ENCODE measurements around the gene EPHB2. TPM values are rescaled to one million over a fixed set of nuclear protein-coding genes. Genes with fewer than 3 reads are reported as not detected.

The EPHB2 gene
- polyA plus RNA-seq, 4 donors, result 1.1 to 52.5 (median 15.8) TPM

DNA sequence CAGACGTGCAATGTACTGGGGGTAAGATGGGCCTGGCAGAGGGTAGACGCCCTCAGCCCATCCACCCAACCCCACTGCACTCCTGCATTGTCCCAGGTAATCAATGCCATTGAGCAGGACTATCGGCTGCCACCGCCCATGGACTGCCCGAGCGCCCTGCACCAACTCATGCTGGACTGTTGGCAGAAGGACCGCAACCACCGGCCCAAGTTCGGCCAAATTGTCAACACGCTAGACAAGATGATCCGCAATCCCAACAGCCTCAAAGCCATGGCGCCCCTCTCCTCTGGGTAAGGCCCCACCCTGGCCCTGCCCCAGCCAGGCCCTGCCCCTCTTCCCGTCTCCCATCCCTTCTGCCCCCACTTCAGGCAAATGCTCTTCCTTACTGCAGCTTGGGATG lies 199.6 kb downstream of the EPHB2 start:
- H3K4me1 ChIP-seq (ENCODE audit: control insufficient read depth in 3 of 3, insufficient read depth in 2 of 3, low read depth in 1 of 3, low read length in 2 of 3), result peaks cover 0 to 1% (median 0%) of the 10 kb centered on the region in 3 donors
- H3K27me3 ChIP-seq (ENCODE audit: control insufficient read depth in 3 of 3, insufficient read depth in 3 of 3, low read length in 3 of 3), result no peaks in the 10 kb centered on the region
- WGBS, 3 donors, result 85 to 88% (median 85%) methylated on average over 13 of the region's 13 CpGs
- FAIRE-seq, result no peak
- H3K27ac ChIP-seq (ENCODE audit: low read depth in 1 of 3, low read length in 2 of 3), result no peak overlapping the region
- no peaks in the 10 kb centered on the region for H3K9me3 ChIP-seq (ENCODE audit: control insufficient read depth in 2 of 2, insufficient read depth in 1 of 2, low read depth in 1 of 2, low read length in 1 of 2)
- no peak for DNase-seq
- no peak overlapping the region for H3K4me3 ChIP-seq (ENCODE audit: low read depth in 1 of 3, low read length in 3 of 3)
- peaks cover 0 to 94% (median 0%) of the 10 kb centered on the region in 3 donors for H3K36me3 ChIP-seq (ENCODE audit: control insufficient read depth in 3 of 3, insufficient read depth in 2 of 3, low read depth in 1 of 3, low read length in 3 of 3)

DNA sequence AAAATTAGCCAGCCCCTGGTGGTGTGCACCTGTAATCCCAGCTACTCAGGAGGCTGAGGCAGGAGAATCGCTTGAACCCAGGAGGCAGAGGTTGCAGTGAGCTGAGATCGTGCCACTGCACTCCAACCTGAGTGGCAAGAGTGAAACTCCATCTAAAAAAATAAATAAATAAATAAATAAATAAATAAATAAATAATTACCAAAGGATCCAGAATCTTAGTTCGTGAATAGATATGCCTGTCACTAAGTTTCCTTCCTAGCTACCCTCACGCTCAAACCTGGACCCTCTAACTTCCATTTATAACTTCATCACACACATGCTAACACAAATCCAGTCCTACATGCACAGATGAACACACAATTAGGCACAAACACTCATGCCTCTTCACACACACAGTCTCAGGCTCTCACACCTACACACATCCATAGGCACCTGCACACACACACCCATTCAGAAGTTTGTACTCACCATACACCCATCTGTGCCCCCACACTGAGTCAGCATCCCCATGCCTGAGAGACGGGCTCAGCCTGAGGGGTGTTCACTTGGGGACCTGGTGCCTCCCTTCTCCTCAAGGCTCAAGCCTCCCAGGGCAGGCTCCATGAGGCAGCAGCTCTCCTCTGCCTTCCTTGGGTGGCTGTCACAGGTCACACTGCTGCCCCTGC lies 200.5 kb downstream of the EPHB2 start:
- Histone ChIP-seq H3K27ac (ENCODE audit: low read depth in 1 of 3, low read length in 2 of 3) (no peak overlapping the region), H3K36me3 (ENCODE audit: control insufficient read depth in 3 of 3, insufficient read depth in 2 of 3, low read depth in 1 of 3, low read length in 3 of 3) (peaks cover 0 to 95% (median 0%) of the 10 kb centered on the region in 3 donors), H3K27me3 (ENCODE audit: control insufficient read depth in 3 of 3, insufficient read depth in 3 of 3, low read length in 3 of 3) (no peaks in the 10 kb centered on the region), H3K4me3 (ENCODE audit: low read depth in 1 of 3, low read length in 3 of 3) (no peak overlapping the region), H3K9me3 (ENCODE audit: control insufficient read depth in 2 of 2, insufficient read depth in 1 of 2, low read depth in 1 of 2, low read length in 1 of 2) (no peaks in the 10 kb centered on the region), H3K4me1 (ENCODE audit: control insufficient read depth in 3 of 3, insufficient read depth in 2 of 3, low read depth in 1 of 3, low read length in 2 of 3) (peaks cover 0 to 4% (median 0%) of the 10 kb centered on the region in 3 donors)
- FAIRE-seq, result no peak
- no peak for DNase-seq
- WGBS, 3 donors, result 89 to 96% (median 91%) methylated on average over 5 of the region's 5 CpGs

DNA sequence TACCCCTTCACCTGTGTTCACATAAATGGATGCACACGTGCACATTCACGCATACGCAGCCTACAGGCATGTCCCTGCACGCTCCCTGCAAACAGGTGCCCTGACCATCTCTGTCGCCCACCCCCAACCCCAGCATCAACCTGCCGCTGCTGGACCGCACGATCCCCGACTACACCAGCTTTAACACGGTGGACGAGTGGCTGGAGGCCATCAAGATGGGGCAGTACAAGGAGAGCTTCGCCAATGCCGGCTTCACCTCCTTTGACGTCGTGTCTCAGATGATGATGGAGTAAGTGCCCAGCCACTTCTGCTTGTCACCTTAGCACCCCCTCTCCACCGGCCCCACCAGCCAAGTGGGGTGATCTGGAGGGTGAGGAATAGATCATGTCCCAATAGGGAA lies 201.7 kb downstream of the EPHB2 start:
- H3K27ac ChIP-seq (ENCODE audit: low read depth in 1 of 3, low read length in 2 of 3), result no peak overlapping the region
- no peaks in the 10 kb centered on the region for H3K27me3 ChIP-seq (ENCODE audit: control insufficient read depth in 3 of 3, insufficient read depth in 3 of 3, low read length in 3 of 3)
- H3K4me3 ChIP-seq (ENCODE audit: low read depth in 1 of 3, low read length in 3 of 3), result no peak overlapping the region
- peaks cover 0 to 92% (median 0%) of the 10 kb centered on the region in 3 donors for H3K36me3 ChIP-seq (ENCODE audit: control insufficient read depth in 3 of 3, insufficient read depth in 2 of 3, low read depth in 1 of 3, low read length in 3 of 3)
- no peaks in the 10 kb centered on the region for H3K9me3 ChIP-seq (ENCODE audit: control insufficient read depth in 2 of 2, insufficient read depth in 1 of 2, low read depth in 1 of 2, low read length in 1 of 2)
- FAIRE-seq (no peak), DNase-seq (no peak)
- WGBS, 3 donors, result 93 to 94% (median 94%) methylated on average over 16 of the region's 16 CpGs
- peaks cover 0 to 4% (median 0%) of the 10 kb centered on the region in 3 donors for H3K4me1 ChIP-seq (ENCODE audit: control insufficient read depth in 3 of 3, insufficient read depth in 2 of 3, low read depth in 1 of 3, low read length in 2 of 3)

DNA sequence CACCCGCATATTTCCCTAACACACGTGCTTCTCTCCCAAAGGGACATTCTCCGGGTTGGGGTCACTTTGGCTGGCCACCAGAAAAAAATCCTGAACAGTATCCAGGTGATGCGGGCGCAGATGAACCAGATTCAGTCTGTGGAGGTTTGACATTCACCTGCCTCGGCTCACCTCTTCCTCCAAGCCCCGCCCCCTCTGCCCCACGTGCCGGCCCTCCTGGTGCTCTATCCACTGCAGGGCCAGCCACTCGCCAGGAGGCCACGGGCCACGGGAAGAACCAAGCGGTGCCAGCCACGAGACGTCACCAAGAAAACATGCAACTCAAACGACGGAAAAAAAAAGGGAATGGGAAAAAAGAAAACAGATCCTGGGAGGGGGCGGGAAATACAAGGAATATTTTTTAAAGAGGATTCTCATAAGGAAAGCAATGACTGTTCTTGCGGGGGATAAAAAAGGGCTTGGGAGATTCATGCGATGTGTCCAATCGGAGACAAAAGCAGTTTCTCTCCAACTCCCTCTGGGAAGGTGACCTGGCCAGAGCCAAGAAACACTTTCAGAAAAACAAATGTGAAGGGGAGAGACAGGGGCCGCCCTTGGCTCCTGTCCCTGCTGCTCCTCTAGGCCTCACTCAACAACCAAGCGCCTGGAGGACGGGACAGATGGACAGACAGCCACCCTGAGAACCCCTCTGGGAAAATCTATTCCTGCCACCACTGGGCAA lies 202.9 kb downstream of the EPHB2 start:
- DNase-seq, result no peak
- Histone ChIP-seq H3K9me3 (ENCODE audit: control insufficient read depth in 2 of 2, insufficient read depth in 1 of 2, low read depth in 1 of 2, low read length in 1 of 2) (no peaks in the 10 kb centered on the region), H3K36me3 (ENCODE audit: control insufficient read depth in 3 of 3, insufficient read depth in 2 of 3, low read depth in 1 of 3, low read length in 3 of 3) (peaks cover 0 to 81% (median 0%) of the 10 kb centered on the region in 3 donors), H3K27me3 (ENCODE audit: control insufficient read depth in 3 of 3, insufficient read depth in 3 of 3, low read length in 3 of 3) (no peaks in the 10 kb centered on the region), H3K4me3 (ENCODE audit: low read depth in 1 of 3, low read length in 3 of 3) (no peak overlapping the region), H3K27ac (ENCODE audit: low read depth in 1 of 3, low read length in 2 of 3) (no peak overlapping the region), H3K4me1 (ENCODE audit: control insufficient read depth in 3 of 3, insufficient read depth in 2 of 3, low read depth in 1 of 3, low read length in 2 of 3) (peaks cover 0 to 4% (median 0%) of the 10 kb centered on the region in 3 donors)
- WGBS, 3 donors, result 75% methylated on average over 24 of the region's 24 CpGs
- FAIRE-seq, result no peak

DNA sequence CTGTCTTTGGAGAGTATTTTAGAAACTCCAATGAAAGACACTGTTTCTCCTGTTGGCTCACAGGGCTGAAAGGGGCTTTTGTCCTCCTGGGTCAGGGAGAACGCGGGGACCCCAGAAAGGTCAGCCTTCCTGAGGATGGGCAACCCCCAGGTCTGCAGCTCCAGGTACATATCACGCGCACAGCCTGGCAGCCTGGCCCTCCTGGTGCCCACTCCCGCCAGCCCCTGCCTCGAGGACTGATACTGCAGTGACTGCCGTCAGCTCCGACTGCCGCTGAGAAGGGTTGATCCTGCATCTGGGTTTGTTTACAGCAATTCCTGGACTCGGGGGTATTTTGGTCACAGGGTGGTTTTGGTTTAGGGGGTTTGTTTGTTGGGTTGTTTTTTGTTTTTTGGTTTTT lies 203.5 kb downstream of the EPHB2 start:
- Histone ChIP-seq H3K27me3 (ENCODE audit: control insufficient read depth in 3 of 3, insufficient read depth in 3 of 3, low read length in 3 of 3) (no peaks in the 10 kb centered on the region), H3K4me1 (ENCODE audit: control insufficient read depth in 3 of 3, insufficient read depth in 2 of 3, low read depth in 1 of 3, low read length in 2 of 3) (peaks cover 0 to 4% (median 0%) of the 10 kb centered on the region in 3 donors), H3K9me3 (ENCODE audit: control insufficient read depth in 2 of 2, insufficient read depth in 1 of 2, low read depth in 1 of 2, low read length in 1 of 2) (no peaks in the 10 kb centered on the region), H3K4me3 (ENCODE audit: low read depth in 1 of 3, low read length in 3 of 3) (no peak overlapping the region), H3K27ac (ENCODE audit: low read depth in 1 of 3, low read length in 2 of 3) (no peak overlapping the region), H3K36me3 (ENCODE audit: control insufficient read depth in 3 of 3, insufficient read depth in 2 of 3, low read depth in 1 of 3, low read length in 3 of 3) (peaks cover 0 to 75% (median 0%) of the 10 kb centered on the region in 3 donors)
- FAIRE-seq (no peak), DNase-seq (no peak)
- 82 to 91% (median 87%) methylated on average over 10 of the region's 10 CpGs for WGBS, 3 donors

DNA sequence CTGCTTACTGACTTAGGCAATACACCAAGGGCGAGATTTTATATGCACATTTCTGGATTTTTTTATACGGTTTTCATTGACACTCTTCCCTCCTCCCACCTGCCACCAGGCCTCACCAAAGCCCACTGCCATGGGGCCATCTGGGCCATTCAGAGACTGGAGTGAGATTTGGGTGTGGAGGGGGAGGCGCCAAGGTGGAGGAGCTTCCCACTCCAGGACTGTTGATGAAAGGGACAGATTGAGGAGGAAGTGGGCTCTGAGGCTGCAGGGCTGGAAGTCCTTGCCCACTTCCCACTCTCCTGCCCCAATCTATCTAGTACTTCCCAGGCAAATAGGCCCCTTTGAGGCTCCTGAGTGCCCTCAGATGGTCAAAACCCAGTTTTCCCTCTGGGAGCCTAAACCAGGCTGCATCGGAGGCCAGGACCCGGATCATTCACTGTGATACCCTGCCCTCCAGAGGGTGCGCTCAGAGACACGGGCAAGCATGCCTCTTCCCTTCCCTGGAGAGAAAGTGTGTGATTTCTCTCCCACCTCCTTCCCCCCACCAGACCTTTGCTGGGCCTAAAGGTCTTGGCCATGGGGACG lies 204.1 kb downstream of the EPHB2 start:
- no peaks in the 10 kb centered on the region for H3K9me3 ChIP-seq (ENCODE audit: control insufficient read depth in 2 of 2, insufficient read depth in 1 of 2, low read depth in 1 of 2, low read length in 1 of 2)
- H3K27me3 ChIP-seq (ENCODE audit: control insufficient read depth in 3 of 3, insufficient read depth in 3 of 3, low read length in 3 of 3), result no peaks in the 10 kb centered on the region
- H3K36me3 ChIP-seq (ENCODE audit: control insufficient read depth in 3 of 3, insufficient read depth in 2 of 3, low read depth in 1 of 3, low read length in 3 of 3), result peaks cover 0 to 70% (median 0%) of the 10 kb centered on the region in 3 donors
- H3K4me1 ChIP-seq (ENCODE audit: control insufficient read depth in 3 of 3, insufficient read depth in 2 of 3, low read depth in 1 of 3, low read length in 2 of 3), result peaks cover 0 to 4% (median 0%) of the 10 kb centered on the region in 3 donors
- DNase-seq, result no peak
- H3K27ac ChIP-seq (ENCODE audit: low read depth in 1 of 3, low read length in 2 of 3), result no peak overlapping the region
- WGBS, 3 donors, result 70 to 79% (median 79%) methylated on average over 8 of the region's 8 CpGs
- H3K4me3 ChIP-seq (ENCODE audit: low read depth in 1 of 3, low read length in 3 of 3), result no peak overlapping the region
- no peak for FAIRE-seq

DNA sequence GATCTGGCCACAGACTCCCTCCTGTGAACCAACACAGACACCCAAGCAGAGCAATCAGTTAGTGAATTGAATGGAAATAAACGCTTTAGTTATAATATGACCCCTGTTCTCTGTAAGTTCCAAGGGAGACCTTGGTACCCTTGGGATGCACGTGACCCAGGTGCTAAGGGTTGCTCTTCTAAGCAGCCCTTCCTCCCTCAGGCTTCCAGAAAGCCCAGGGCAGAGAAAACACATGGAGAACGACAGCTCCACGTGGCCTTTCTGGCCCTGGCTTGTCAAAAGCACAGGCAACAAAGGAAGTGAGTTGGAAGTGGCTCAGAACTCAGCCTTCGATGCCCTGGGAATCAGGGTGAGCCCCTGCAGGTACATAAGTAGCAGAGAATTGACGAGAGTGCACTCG lies 204.6 kb downstream of the EPHB2 start:
- 48 to 65% (median 61%) methylated on average over 7 of the region's 7 CpGs for WGBS, 3 donors
- no peak overlapping the region for H3K4me3 ChIP-seq (ENCODE audit: low read depth in 1 of 3, low read length in 3 of 3)

DNA sequence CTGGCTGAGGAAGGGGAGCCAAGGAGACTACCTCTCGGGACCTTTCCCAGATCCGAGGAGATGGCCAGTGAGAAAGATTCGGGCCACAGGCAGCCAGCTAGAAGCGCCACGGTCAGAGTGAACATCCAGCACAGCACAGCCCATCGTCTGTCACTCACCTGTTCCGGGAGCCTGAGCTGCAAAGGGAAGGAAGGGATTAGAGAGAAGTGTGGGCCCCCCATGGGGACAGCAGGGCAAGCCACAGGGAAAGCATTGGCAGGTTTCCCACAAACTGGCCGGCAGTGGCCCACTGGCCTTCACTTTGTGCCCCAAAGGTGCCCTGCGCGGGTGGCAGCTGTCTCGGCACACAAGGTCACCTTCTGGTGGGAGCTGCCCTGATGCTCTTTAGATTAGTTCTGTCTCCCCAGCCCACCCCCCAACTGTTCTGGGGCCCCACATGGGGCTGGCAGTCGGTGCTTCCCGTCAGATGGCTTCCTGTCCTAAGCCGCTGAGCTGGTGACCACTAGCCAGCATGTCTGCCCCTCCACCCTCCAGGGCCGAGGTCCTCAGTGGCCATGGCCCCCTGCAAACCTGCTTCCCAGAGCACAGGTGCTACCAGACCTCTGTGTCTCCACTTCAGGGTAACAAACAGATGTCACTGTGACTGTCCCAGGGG lies 205.3 kb downstream of the EPHB2 start:
- peaks cover 0 to 4% (median 0%) of the 10 kb centered on the region in 3 donors for H3K4me1 ChIP-seq (ENCODE audit: control insufficient read depth in 3 of 3, insufficient read depth in 2 of 3, low read depth in 1 of 3, low read length in 2 of 3)
- no peak overlapping the region for H3K4me3 ChIP-seq (ENCODE audit: low read depth in 1 of 3, low read length in 3 of 3)
- FAIRE-seq (no peak), DNase-seq (peak in 1 of 2 donors; percentile 11)
- H3K27ac ChIP-seq (ENCODE audit: low read depth in 1 of 3, low read length in 2 of 3), result no peak overlapping the region
- no peaks in the 10 kb centered on the region for H3K9me3 ChIP-seq (ENCODE audit: control insufficient read depth in 2 of 2, insufficient read depth in 1 of 2, low read depth in 1 of 2, low read length in 1 of 2)
- H3K36me3 ChIP-seq (ENCODE audit: control insufficient read depth in 3 of 3, insufficient read depth in 2 of 3, low read depth in 1 of 3, low read length in 3 of 3), result peaks cover 0 to 60% (median 0%) of the 10 kb centered on the region in 3 donors
- H3K27me3 ChIP-seq (ENCODE audit: control insufficient read depth in 3 of 3, insufficient read depth in 3 of 3, low read length in 3 of 3), result peaks cover 0 to 2% (median 0%) of the 10 kb centered on the region in 3 donors
- WGBS, 3 donors, result 49 to 58% (median 54%) methylated on average over 15 of the region's 15 CpGs

More for the DNA sequence above, 204.6 kb downstream of the EPHB2 start:
- FAIRE-seq (no peak), DNase-seq (peak; percentile 26 to 56)
- Histone ChIP-seq H3K27ac (ENCODE audit: low read depth in 1 of 3, low read length in 2 of 3) (no peak overlapping the region), H3K36me3 (ENCODE audit: control insufficient read depth in 3 of 3, insufficient read depth in 2 of 3, low read depth in 1 of 3, low read length in 3 of 3) (peaks cover 0 to 65% (median 0%) of the 10 kb centered on the region in 3 donors), H3K9me3 (ENCODE audit: control insufficient read depth in 2 of 2, insufficient read depth in 1 of 2, low read depth in 1 of 2, low read length in 1 of 2) (no peaks in the 10 kb centered on the region), H3K27me3 (ENCODE audit: control insufficient read depth in 3 of 3, insufficient read depth in 3 of 3, low read length in 3 of 3) (peaks cover 0 to under 1% (median 0%) of the 10 kb centered on the region in 3 donors), H3K4me1 (ENCODE audit: control insufficient read depth in 3 of 3, insufficient read depth in 2 of 3, low read depth in 1 of 3, low read length in 2 of 3) (peaks cover 0 to 4% (median 0%) of the 10 kb centered on the region in 3 donors)
